ENCODE measurements around the gene BCL11A.

GRCh38 chr2:60472663-60473289 is 80.7 kb downstream of the BCL11A start:
- no peak for TF ChIP-seq POLR2A (IDR thresholded peaks at IDR 0.05)
- TF ChIP-seq, protein P1, sequence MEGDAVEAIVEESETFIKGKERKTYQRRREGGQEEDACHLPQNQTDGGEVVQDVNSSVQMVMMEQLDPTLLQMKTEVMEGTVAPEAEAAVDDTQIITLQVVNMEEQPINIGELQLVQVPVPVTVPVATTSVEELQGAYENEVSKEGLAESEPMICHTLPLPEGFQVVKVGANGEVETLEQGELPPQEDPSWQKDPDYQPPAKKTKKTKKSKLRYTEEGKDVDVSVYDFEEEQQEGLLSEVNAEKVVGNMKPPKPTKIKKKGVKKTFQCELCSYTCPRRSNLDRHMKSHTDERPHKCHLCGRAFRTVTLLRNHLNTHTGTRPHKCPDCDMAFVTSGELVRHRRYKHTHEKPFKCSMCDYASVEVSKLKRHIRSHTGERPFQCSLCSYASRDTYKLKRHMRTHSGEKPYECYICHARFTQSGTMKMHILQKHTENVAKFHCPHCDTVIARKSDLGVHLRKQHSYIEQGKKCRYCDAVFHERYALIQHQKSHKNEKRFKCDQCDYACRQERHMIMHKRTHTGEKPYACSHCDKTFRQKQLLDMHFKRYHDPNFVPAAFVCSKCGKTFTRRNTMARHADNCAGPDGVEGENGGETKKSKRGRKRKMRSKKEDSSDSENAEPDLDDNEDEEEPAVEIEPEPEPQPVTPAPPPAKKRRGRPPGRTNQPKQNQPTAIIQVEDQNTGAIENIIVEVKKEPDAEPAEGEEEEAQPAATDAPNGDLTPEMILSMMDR (IDR thresholded peaks at IDR 0.05) = no peak
